Inferior parietal cortex (tissue), 1 donor: ENCODE measurements around the gene SPAG9.

Experiments
- DNase-seq: peaks from one replicate; pipeline ENCODE4 v3.0.0-alpha.2; 2016; ENCODE audit errors: extremely low spot score

SPAG9 gene

GRCh38 chr17:50918933-50919296 is 201.8 kb downstream of the SPAG9 start:
- no peak for DNase-seq

- DNase-seq = no peak
Observed at GRCh38 chr17:50918071-50918932, 202.4 kb downstream of the SPAG9 start.

GRCh38 chr17:50917418-50917743 is 203.3 kb downstream of the SPAG9 start:
- no peak for DNase-seq

GRCh38 chr17:50916708-50917417 is 203.8 kb downstream of the SPAG9 start:
- DNase-seq = no peak

DNA sequence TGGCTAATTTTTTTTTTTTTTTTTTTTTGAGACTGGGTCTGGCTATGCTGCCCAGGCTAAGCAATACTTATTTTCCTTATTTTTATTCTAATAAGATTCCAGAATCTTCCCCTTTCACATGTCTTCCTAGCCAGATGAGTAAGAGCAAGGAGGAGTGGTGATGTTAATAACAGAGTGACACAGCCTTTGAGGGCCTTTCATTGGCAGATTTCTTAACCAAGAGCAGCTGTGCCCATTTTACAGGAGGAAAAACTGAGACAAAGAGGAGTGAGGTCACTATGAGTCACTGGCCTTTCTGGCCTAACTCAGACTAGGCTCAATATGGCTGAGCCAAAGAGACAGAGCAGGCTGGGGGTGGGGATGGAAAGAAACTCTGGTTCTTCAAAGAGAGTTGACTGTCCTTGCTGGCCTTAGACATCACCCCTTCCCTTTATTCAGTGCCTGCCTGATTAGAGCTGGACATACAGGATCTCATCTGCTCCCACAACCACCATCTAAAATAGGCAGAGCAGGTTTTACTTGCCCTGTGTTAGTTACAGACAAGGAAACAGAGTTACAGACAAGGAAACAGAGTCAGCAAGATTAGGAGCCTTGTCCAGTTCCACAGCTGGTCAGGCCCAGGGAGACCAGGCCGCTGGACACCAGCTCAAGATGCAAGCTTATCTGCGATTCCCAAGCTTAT is 204.5 kb downstream of the SPAG9 start:
- no peak for DNase-seq

DNA sequence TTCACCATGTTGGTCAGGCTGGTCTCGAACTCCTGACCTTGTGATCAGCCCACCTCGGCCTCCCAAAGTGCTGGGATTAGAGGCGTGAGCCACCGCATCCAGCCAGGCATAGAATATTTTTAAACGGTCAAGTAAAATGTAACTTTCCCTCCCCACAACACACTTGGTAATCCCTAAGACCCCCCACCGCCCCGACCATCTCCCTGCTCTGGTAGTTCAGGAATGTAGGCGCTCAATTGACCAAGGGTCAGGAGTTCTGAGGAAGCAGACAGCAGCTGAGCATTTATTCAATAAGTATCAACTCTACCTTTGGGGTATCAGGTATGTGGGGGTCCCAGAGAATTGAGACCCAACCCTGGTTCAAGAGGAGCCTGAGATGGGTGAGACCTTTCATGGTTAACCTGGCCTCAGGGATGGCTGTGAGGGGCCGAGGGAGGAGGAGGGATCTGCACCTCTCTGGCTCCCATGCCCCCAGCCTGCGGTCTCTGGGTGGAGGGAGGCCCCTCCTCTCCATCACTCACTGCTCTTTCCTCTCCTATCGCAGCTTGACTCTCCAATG is 206.1 kb downstream of the SPAG9 start:
- DNase-seq = no peak

DNA sequence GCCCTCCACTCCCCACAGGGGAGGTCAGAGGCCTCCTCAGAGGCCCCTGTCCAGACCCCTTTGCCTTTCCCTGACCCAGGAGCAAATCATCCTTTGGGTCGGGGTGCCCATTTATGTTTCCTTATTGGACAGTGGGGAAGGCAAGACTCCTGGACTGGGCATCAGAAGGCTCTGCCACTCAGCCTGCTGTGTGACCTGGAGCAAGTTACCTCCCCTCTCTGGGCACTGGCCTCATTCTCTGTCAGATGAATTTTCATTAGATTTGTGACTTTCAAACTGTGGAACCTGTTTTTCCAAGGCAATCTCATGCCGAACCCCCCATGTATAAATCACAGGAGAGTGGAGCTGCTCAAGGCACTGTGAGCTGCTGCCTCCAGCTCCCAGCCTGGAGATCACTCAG is 207.5 kb downstream of the SPAG9 start:
- DNase-seq = no peak
